Sigmoid colon (tissue), 7 donors: ENCODE results near the gene NCAPG2. TPM values are rescaled to one million over a fixed set of nuclear protein-coding genes. Genes with fewer than 3 reads are reported as not detected.

Experiments
- DNase-seq: peaks from one replicate; pipeline ENCODE4 v3.0.0-alpha.2; 2019
- H3K27ac ChIP-seq, 4 donors: fragments of 200-600 bp; sonication (generic); one replicate each; pipeline ENCODE4 v1.5.1; 2016 to 2019; ENCODE audit warnings: mild to moderate bottlenecking in 1 of 4
- H3K27me3 ChIP-seq, 3 donors: fragments of 200-600 bp; sonication (generic); one replicate each; pipeline ENCODE4 v1.5.1; 2019; ENCODE audit warnings: mild to moderate bottlenecking in 1 of 3
- H3K36me3 ChIP-seq, 4 donors: fragments of 200-600 bp; sonication (generic); one replicate each; pipeline ENCODE4 v1.5.1; 2016 to 2019
- H3K4me1 ChIP-seq, 4 donors: fragments of 200-600 bp; sonication (generic); one replicate each; pipeline ENCODE4 v1.5.1; 2017 to 2019
- H3K4me3 ChIP-seq, 4 donors: fragments of 200-600 bp; sonication (generic); one replicate each; pipeline ENCODE4 v1.5.1; 2017 to 2019; ENCODE audit warnings: mild to moderate bottlenecking in 2 of 4, moderate library complexity in 1 of 4
- H3K9me3 ChIP-seq, 4 donors: fragments of 200-600 bp in 3 of 4; sonication (generic) in 3 of 4; one replicate each; pipeline versions ENCODE4 v1.5.1 to v1.6.1; 2013 to 2019
- CTCF ChIP-seq, 4 experiments: fragments of 450-650 bp in 3 of 4; fragments of 200-600 bp in 1 of 4; IDR thresholded peaks; one replicate each; pipeline ENCODE4 v1.5.1; 2016 to 2019; ENCODE audit warnings: antibody characterized with exemption in 4 of 4, mild to moderate bottlenecking in 3 of 4, moderate library complexity in 2 of 4
- EP300 ChIP-seq, 4 donors: sonication (generic); formaldehyde crosslinking; IDR thresholded peaks; one replicate each; pipeline ENCODE4 v1.6.1; 2017; ENCODE audit warnings: antibody characterized with exemption in 4 of 4
- POLR2A ChIP-seq, 2 donors: fragments of 450-650 bp; IDR thresholded peaks; one replicate each; pipeline ENCODE4 v1.6.1; 2016; ENCODE audit warnings: antibody characterized with exemption in 2 of 2, mild to moderate bottlenecking in 2 of 2, moderate library complexity in 2 of 2
- POLR2AphosphoS5 ChIP-seq, 4 donors: sonication (generic); formaldehyde crosslinking; IDR thresholded peaks; one replicate each; pipeline ENCODE4 v1.6.1; 2017; ENCODE audit warnings: antibody characterized with exemption in 4 of 4
- WGBS, 2 donors: extraction: QIAGEN DNeasy Blood & Tissue Kit; methylation state at CpG; one replicate each; pipeline ENCODE4 v1.1.7; 2013; 5-methylcytosine and 5-hydroxymethylcytosine counted together
- intact Hi-C: fragments of 100-400 bp; cut with DNase I; formaldehyde crosslinking; loops from one replicate; pipeline ENCODE4 v1.15.1; 2023
- polyA plus RNA-seq, 3 donors: library from polyadenylated mRNA; stranded (reverse); fragments of 200-250 nt; gene quantifications; one replicate each; pipeline ENCODE4 v1.2.3, GENCODE V29; 2013
- total RNA-seq, 4 donors: library from RNA; depleted of rRNA; stranded (reverse); fragments of >200 nt; gene quantifications; one replicate each; pipeline ENCODE4 v1.1.0, GENCODE V29; 2016
- donor health status: healthy with polysubstance abuse.
- donor health status: Bipolar disorder and iron deficiency.
- donor health status: healthy.

The NCAPG2 gene
- total and polyA plus RNA-seq, 7 donors: 1.2 to 11.5 (median 4.4) TPM

GRCh38 chr7:158745057-158745715, 40.6 kb upstream of the NCAPG2 start:
- Histone ChIP-seq H3K27ac (no peak overlapping the region), H3K27me3 (no peaks in the 10 kb centered on the region), H3K4me1 (peaks cover 0 to 19% (median 14%) of the 10 kb centered on the region in 4 donors), H3K36me3 (peaks cover 23 to 90% (median 38%) of the 10 kb centered on the region in 4 donors), H3K4me3 (no peak overlapping the region), H3K9me3 (no peaks in the 10 kb centered on the region)
- 79 to 95% methylated on average over 10 of the region's 10 CpGs for WGBS, 2 donors
- TF ChIP-seq POLR2AphosphoS5 (IDR thresholded peaks at IDR 0.05) (no peak), EP300 (IDR thresholded peaks at IDR 0.05) (no peak), POLR2A (IDR thresholded peaks at IDR 0.05) (no peak), CTCF (IDR thresholded peaks at IDR 0.05) (no peak)
- intact Hi-C loops: no loop called here
- DNase-seq: no peak

GRCh38 chr7:158744070-158744469, 39.5 kb upstream of the NCAPG2 start:
- H3K4me3 ChIP-seq: no peak overlapping the region
- peaks cover 0 to 28% (median 22%) of the 10 kb centered on the region in 4 donors for H3K4me1 ChIP-seq
- intact Hi-C loops: no loop called here
- no peaks in the 10 kb centered on the region for H3K27me3 ChIP-seq
- H3K9me3 ChIP-seq: no peaks in the 10 kb centered on the region
- H3K27ac ChIP-seq: no peak overlapping the region
- WGBS, 2 donors: 94 to 95% methylated on average over 4 of the region's 4 CpGs
- DNase-seq: no peak
- TF ChIP-seq POLR2A (IDR thresholded peaks at IDR 0.05) (no peak), CTCF (IDR thresholded peaks at IDR 0.05) (no peak), POLR2AphosphoS5 (IDR thresholded peaks at IDR 0.05) (no peak), EP300 (IDR thresholded peaks at IDR 0.05) (no peak)
- H3K36me3 ChIP-seq: peaks cover 20 to 81% (median 40%) of the 10 kb centered on the region in 4 donors

GRCh38 chr7:158743219-158743618, 38.6 kb upstream of the NCAPG2 start:
- TF ChIP-seq CTCF (IDR thresholded peaks at IDR 0.05): no peak
- no peak for TF ChIP-seq POLR2A (IDR thresholded peaks at IDR 0.05)
- Histone ChIP-seq H3K4me1 (peaks cover 0 to 28% (median 22%) of the 10 kb centered on the region in 4 donors), H3K9me3 (no peaks in the 10 kb centered on the region), H3K36me3 (peaks cover 24 to 81% (median 46%) of the 10 kb centered on the region in 4 donors), H3K27me3 (no peaks in the 10 kb centered on the region), H3K27ac (no peak overlapping the region), H3K4me3 (no peak overlapping the region)
- no peak for DNase-seq
- intact Hi-C loops: no loop called here
- 94 to 95% methylated on average over 17 of the region's 17 CpGs for WGBS, 2 donors

- WGBS, 2 donors: 96 to 97% methylated on average over 19 of the region's 19 CpGs
- no peak for TF ChIP-seq POLR2AphosphoS5 (IDR thresholded peaks at IDR 0.05)
- TF ChIP-seq POLR2A (IDR thresholded peaks at IDR 0.05): no peak
- TF ChIP-seq EP300 (IDR thresholded peaks at IDR 0.05): no peak
- no peak for TF ChIP-seq CTCF (IDR thresholded peaks at IDR 0.05)
- Histone ChIP-seq H3K27ac (peak overlapping the region; percentile 81 to 84 (median 83)), H3K27me3 (no peaks in the 10 kb centered on the region), H3K9me3 (no peaks in the 10 kb centered on the region), H3K4me3 (no peak overlapping the region), H3K36me3 (peaks cover 29 to 81% (median 49%) of the 10 kb centered on the region in 4 donors), H3K4me1 (peaks cover 0 to 28% (median 22%) of the 10 kb centered on the region in 4 donors)
- no peak for DNase-seq
- intact Hi-C loops: no loop called here
These were observed 37.6 kb upstream of the NCAPG2 start for GRCh38 chr7:158742065-158742821.
